Fibroblast of mammary gland (primary cell): ENCODE results near the gene CKLF.

Experiments
- DNase-seq: peaks from one replicate; pipeline ENCODE4 v3.0.0-alpha.2; 2010; ENCODE audit warnings: low read depth
- H3K4me3 ChIP-seq: 2 replicates; pipeline ENCODE4 v1.5.1; 2011; ENCODE audit warnings: low read depth, mild to moderate bottlenecking, low read length, moderate library complexity; ENCODE audit not compliant: control insufficient read depth
- CTCF ChIP-seq: conservative IDR thresholded peaks from 2 replicates; pipeline ENCODE4 v1.5.1; 2011; ENCODE audit warnings: low read depth, low read length, inconsistent platforms; ENCODE audit not compliant: control insufficient read depth, insufficient read depth

Gene CKLF

GRCh38 chr16:66569827-66570405, 17.5 kb downstream of the CKLF start:
- peak; percentile 72 for DNase-seq
- no peak for TF ChIP-seq CTCF
- H3K4me3 ChIP-seq = no peak overlapping the region

GRCh38 chr16:66572356-66572755, 20.0 kb downstream of the CKLF start:
- H3K4me3 ChIP-seq = no peak overlapping the region
- no peak for DNase-seq
- no peak for TF ChIP-seq CTCF

DNA sequence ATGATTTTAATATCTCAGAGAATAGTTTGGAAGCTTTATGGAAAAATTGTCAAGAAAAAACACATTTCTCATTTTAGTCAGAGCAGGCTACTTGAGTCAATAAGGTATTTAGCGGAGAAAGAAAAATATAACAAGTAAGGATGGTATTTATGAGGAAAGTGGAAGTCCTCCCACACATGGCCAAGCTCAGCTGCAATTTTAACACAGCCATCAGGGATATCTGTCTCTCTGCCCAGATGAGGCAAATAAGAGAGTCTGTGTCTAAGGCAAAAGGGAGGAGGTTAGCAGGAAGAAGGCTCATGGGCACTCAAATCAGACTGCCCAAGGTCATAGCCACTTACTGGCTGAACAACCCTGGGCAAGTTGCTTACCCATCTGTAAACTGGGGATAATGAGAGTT, 21.7 kb downstream of the CKLF start:
- no peak overlapping the region for H3K4me3 ChIP-seq
- no peak for TF ChIP-seq CTCF
- no peak for DNase-seq

DNA sequence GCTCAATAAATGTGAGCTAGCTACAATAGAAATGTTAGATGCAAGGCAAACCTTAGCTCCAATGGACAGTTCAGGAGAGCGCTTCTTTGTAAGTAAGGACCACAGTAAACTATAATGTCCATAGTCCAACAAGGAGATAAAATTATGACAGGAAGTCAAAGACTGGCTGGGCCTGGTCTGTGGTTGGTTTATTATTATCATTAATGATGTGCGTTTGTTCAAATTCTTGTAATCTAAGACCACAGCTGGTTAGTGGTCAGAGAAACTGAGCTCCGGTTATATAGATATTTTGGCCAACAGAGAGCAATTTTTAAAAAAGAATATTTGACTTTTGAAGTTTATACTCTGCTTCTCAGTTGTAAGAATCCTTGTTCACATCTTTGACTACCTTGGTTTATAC, 22.2 kb downstream of the CKLF start:
- no peak overlapping the region for H3K4me3 ChIP-seq
- no peak for TF ChIP-seq CTCF
- no peak for DNase-seq

DNA sequence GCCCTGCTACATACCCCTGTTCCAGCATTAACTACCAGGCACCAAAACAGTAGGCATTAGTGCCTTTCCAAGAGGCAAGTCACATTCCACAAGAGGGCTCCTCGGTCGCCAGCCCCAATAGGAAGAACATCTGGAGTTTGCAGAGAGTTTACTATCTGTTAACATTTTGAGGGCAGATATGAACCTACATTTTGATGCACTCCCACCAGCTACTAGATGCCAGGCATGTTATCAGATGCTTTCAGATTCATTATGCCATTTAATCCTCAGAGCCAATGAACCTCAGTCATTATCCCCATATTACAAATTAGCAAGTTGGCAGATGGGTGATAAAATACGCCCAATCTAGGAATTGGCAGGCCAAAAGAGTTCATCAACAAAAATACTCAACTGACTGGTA, 22.7 kb downstream of the CKLF start:
- DNase-seq = no peak
- no peak overlapping the region for H3K4me3 ChIP-seq
- TF ChIP-seq CTCF = no peak

DNA sequence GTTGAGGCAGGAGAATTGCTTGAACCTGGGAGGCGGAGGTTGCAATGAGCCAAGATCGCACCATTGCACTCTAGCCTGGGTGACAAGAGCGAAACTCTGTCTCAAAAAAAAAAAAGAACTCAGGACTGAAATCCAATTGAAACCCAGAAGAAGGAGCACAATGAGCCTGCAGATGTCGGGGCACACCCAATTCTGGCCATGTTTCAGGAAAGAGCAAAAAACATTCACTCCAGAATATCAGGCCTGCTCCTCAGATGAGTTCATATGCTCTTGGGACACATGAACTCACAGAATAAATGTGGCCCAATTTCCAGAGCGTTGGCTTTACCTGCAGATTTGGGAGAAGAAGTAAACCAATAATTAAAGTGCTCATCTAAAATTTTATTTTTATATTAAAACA, 23.9 kb downstream of the CKLF start:
- no peak for TF ChIP-seq CTCF
- no peak for DNase-seq
- H3K4me3 ChIP-seq = no peak overlapping the region
